Measurements from ENCODE around the gene TRIP4.

The TRIP4 gene

DNA sequence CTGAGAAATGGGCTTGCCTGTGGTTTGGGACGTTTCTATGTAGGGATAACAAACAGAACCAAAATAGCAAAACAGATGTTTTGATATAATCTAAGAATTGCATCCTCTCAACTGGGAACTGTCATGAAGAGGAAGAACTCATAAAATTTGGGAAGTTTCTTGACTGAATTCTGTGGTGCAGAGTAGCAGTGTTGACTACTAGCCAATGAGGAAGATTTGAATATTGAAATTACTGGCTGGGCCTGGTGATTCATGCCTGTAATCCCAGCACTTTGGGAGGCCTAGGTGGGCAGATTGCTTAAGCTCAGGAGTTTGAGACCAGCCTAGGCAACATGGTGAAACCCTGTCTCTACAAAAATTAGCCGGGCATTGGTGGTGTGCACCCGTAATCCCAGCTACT lies 114.9 kb downstream of the TRIP4 start:
- no peak overlapping the region for H3K4me3 ChIP-seq (ENCODE audit: insufficient read depth, low read depth, low read length, poor library complexity, severe bottlenecking)
- peaks cover 51% of the 10 kb centered on the region for H3K4me1 ChIP-seq (ENCODE audit: control insufficient read depth, insufficient read depth, low read length, poor library complexity, severe bottlenecking)
- no peaks in the 10 kb centered on the region for H3K27me3 ChIP-seq (replicated peaks; ENCODE audit: control insufficient read depth, insufficient read depth, low read length, poor library complexity, severe bottlenecking)
- peaks cover 11% of the 10 kb centered on the region for H3K36me3 ChIP-seq (ENCODE audit: control insufficient read depth, insufficient read depth, low read length)
- H3K9me3 ChIP-seq (ENCODE audit: control insufficient read depth, low read length): no peaks in the 10 kb centered on the region
- peak overlapping the region; percentile 73 for H3K27ac ChIP-seq (ENCODE audit: insufficient read depth, low read length, poor library complexity, severe bottlenecking)
- no peak for DNase-seq

- no peaks in the 10 kb centered on the region for H3K9me3 ChIP-seq (ENCODE audit: control insufficient read depth, low read length)
- peak overlapping the region; percentile 39 for H3K4me3 ChIP-seq (ENCODE audit: insufficient read depth, low read depth, low read length, poor library complexity, severe bottlenecking)
- H3K36me3 ChIP-seq (ENCODE audit: control insufficient read depth, insufficient read depth, low read length): peaks cover 11% of the 10 kb centered on the region
- no peaks in the 10 kb centered on the region for H3K27me3 ChIP-seq (replicated peaks; ENCODE audit: control insufficient read depth, insufficient read depth, low read length, poor library complexity, severe bottlenecking)
- H3K4me1 ChIP-seq (ENCODE audit: control insufficient read depth, insufficient read depth, low read length, poor library complexity, severe bottlenecking): peaks cover 57% of the 10 kb centered on the region
- no peak for DNase-seq
- peak overlapping the region; percentile 73 for H3K27ac ChIP-seq (ENCODE audit: insufficient read depth, low read length, poor library complexity, severe bottlenecking)
These were observed 115.6 kb downstream of the TRIP4 start for GRCh38 chr15:64503197-64503596.

- H3K9me3 ChIP-seq (ENCODE audit: control insufficient read depth, low read length): no peaks in the 10 kb centered on the region
- DNase-seq: no peak
- H3K36me3 ChIP-seq (ENCODE audit: control insufficient read depth, insufficient read depth, low read length): peaks cover 11% of the 10 kb centered on the region
- peaks cover 60% of the 10 kb centered on the region for H3K4me1 ChIP-seq (ENCODE audit: control insufficient read depth, insufficient read depth, low read length, poor library complexity, severe bottlenecking)
- no peaks in the 10 kb centered on the region for H3K27me3 ChIP-seq (replicated peaks; ENCODE audit: control insufficient read depth, insufficient read depth, low read length, poor library complexity, severe bottlenecking)
- peak overlapping the region; percentile 73 for H3K27ac ChIP-seq (ENCODE audit: insufficient read depth, low read length, poor library complexity, severe bottlenecking)
- peak overlapping the region; percentile 39 for H3K4me3 ChIP-seq (ENCODE audit: insufficient read depth, low read depth, low read length, poor library complexity, severe bottlenecking)
These were observed 116.0 kb downstream of the TRIP4 start for GRCh38 chr15:64503640-64504039.

Data from effector memory CD4-positive, alpha-beta T cell (primary cell).